Keratinocyte (primary cell): ENCODE data around the gene IL1RAP. TPM values are rescaled to one million over a fixed set of nuclear protein-coding genes. Genes with fewer than 3 reads are reported as not detected.

Experiments
- DNase-seq: peaks from one replicate; pipeline ENCODE4 v3.0.0-alpha.2; 2011; ENCODE audit warnings: low read depth, missing footprints, low spot score
- FAIRE-seq: peaks from 2 replicates; lab custom pipeline; 2011; peaks lifted over from hg19 to GRCh38; lab: Jason Lieb, UNC
- H2AFZ ChIP-seq: 2 replicates; pipeline ENCODE4 v1.6.0; 2012; ENCODE audit warnings: low read length, control low read depth, inconsistent platforms; ENCODE audit not compliant: control insufficient read depth
- H3K27ac ChIP-seq: 2 replicates; pipeline ENCODE4 v1.5.1; 2011; ENCODE audit warnings: low read length; ENCODE audit not compliant: control insufficient read depth, insufficient read depth
- H3K27me3 ChIP-seq: 3 replicates; pipeline ENCODE4 v1.6.0; 2011; ENCODE audit warnings: low read length; ENCODE audit not compliant: control insufficient read depth, insufficient read depth; ENCODE audit errors: extremely low read depth
- H3K36me3 ChIP-seq, 2 experiments: 2 replicates in 1 of 2; 3 replicates in 1 of 2; pipeline ENCODE4 v1.5.1; 2011; ENCODE audit warnings: low read length in 2 of 2, mild to moderate bottlenecking in 1 of 2; ENCODE audit not compliant: control insufficient read depth in 2 of 2, insufficient read depth in 2 of 2; ENCODE audit errors: extremely low read depth in 1 of 2
- H3K4me1 ChIP-seq: 3 replicates; pipeline ENCODE4 v1.5.1; 2011; ENCODE audit warnings: low read length; ENCODE audit not compliant: control insufficient read depth, insufficient read depth; ENCODE audit errors: extremely low read depth
- H3K4me2 ChIP-seq: 3 replicates; pipeline ENCODE4 v1.6.0; 2011; ENCODE audit warnings: low read depth, low read length; ENCODE audit not compliant: control insufficient read depth, insufficient read depth; ENCODE audit errors: extremely low read depth
- H3K4me3 ChIP-seq, 3 experiments: fragments of 200-600 bp in 1 of 3; sonication (generic) in 1 of 3; 2 replicates in 2 of 3; 3 replicates in 1 of 3; pipeline ENCODE4 v1.5.1; 2011 to 2016; ENCODE audit warnings: low read length in 3 of 3, mild to moderate bottlenecking in 3 of 3, control low read depth in 2 of 3, inconsistent platforms in 1 of 3, low read depth in 1 of 3, mixed read lengths in 1 of 3, mixed run types in 1 of 3, moderate library complexity in 1 of 3; ENCODE audit not compliant: control insufficient read depth in 2 of 3, insufficient read depth in 2 of 3; ENCODE audit errors: extremely low read depth in 1 of 3
- H3K79me2 ChIP-seq: 2 replicates; pipeline ENCODE4 v1.6.0; 2012; ENCODE audit warnings: low read length; ENCODE audit not compliant: control insufficient read depth, insufficient read depth
- H3K9ac ChIP-seq: 3 replicates; pipeline ENCODE4 v1.6.0; 2011; ENCODE audit warnings: low read length; ENCODE audit not compliant: control insufficient read depth, insufficient read depth; ENCODE audit errors: extremely low read depth
- H3K9me1 ChIP-seq: 3 replicates; pipeline ENCODE4 v1.6.0; 2011; ENCODE audit warnings: low read length; ENCODE audit not compliant: control insufficient read depth, insufficient read depth; ENCODE audit errors: extremely low read depth
- H3K9me3 ChIP-seq: 2 replicates; pipeline ENCODE4 v1.5.1; 2012; ENCODE audit warnings: low read depth, low read length; ENCODE audit not compliant: control insufficient read depth
- H4K20me1 ChIP-seq: 3 replicates; pipeline ENCODE4 v1.6.0; 2011; ENCODE audit warnings: low read length; ENCODE audit not compliant: control insufficient read depth, insufficient read depth; ENCODE audit errors: extremely low read depth
- CTCF ChIP-seq, 3 experiments: IDR thresholded peaks in 1 of 3; conservative IDR thresholded peaks in 1 of 3; optimal IDR thresholded peaks in 1 of 3; 2 replicates in 2 of 3; 3 replicates in 1 of 3; pipeline versions ENCODE3 to v1.5.1; 2011; ENCODE audit warnings: low read length in 3 of 3, mild to moderate bottlenecking in 3 of 3, moderate library complexity in 2 of 3, control low read depth in 1 of 3, inconsistent platforms in 1 of 3; ENCODE audit not compliant: insufficient read depth in 2 of 3; ENCODE audit errors: extremely low read depth in 1 of 3
- EZH2 ChIP-seq: IDR thresholded peaks from one replicate; pipeline ENCODE4 v1.6.1; 2012; ENCODE audit warnings: inconsistent platforms, mild to moderate bottlenecking, low read length, moderate library complexity
- dilution Hi-C: fragments of 300-500 bp; cut with MboI; formaldehyde crosslinking; loops from one replicate; pipeline ENCODE4 v1.7.0; 2020; ENCODE audit warnings: low sequenced_read_pairs; ENCODE audit not compliant: extremely low pct_ligation_motif_present
- polyA plus RNA-seq, 5 experiments: library from polyadenylated mRNA; depleted of rRNA in 3 of 5; stranded (reverse) in 3 of 5; stranded (forward) in 1 of 5; unstranded in 1 of 5; fragments of >200 nt; gene quantifications; 1 replicate in 1 of 5; 2 replicates in 3 of 5; 3 replicates in 1 of 5; pipeline versions ENCODE4 v1.2.1 to v1.2.3, GENCODE V29; 2011 to 2012; ENCODE audit warnings: missing spikeins in 2 of 5, low read depth in 1 of 5, low replicate concordance in 1 of 5

The IL1RAP gene
- polyA plus RNA-seq, 1 donor (not counting 4 experiments of a cell fraction or from before 2014, with no cell fraction given) = 69.7 TPM

- Histone ChIP-seq H2AFZ (no peak overlapping the region), H3K9ac (peak overlapping the region; percentile 52), H3K27me3 (no peaks in the 10 kb centered on the region), H3K4me1 (peaks cover 36% of the 10 kb centered on the region), H3K27ac (peak overlapping the region; percentile 63), H3K9me1 (no peaks in the 10 kb centered on the region), H3K4me2 (peak overlapping the region; percentile 53), H3K79me2 (peaks cover 66% of the 10 kb centered on the region), H4K20me1 (no peaks in the 10 kb centered on the region), H3K36me3 (peaks cover 0 to 13% of the 10 kb centered on the region in 2 experiments), H3K9me3 (no peaks in the 10 kb centered on the region), H3K4me3 (peak overlapping the region in 2 of 3 experiments; percentile 12)
- peak; percentile 88 for FAIRE-seq
- no peak for TF ChIP-seq EZH2
- TF ChIP-seq CTCF (optimal IDR thresholded peaks at IDR 0.05 in 1 of 3, IDR thresholded peaks at IDR 0.05 in 1 of 3, conservative IDR thresholded peaks at IDR 0.05 in 1 of 3; ENCODE audit: extremely low read depth in 1 of 3, insufficient read depth in 2 of 3, low read length in 3 of 3) = no peak
- dilution Hi-C loops = no loop called here
- no peak for DNase-seq
Measured at GRCh38 chr3:190595179-190595795, 81.4 kb downstream of the IL1RAP start.

GRCh38 chr3:190595807-190596206 lies 81.9 kb downstream of the IL1RAP start:
- peak; percentile 65 for FAIRE-seq
- Histone ChIP-seq H3K36me3 (peaks cover 1 to 9% of the 10 kb centered on the region in 2 experiments), H3K27me3 (no peaks in the 10 kb centered on the region), H3K4me3 (peak overlapping the region in 2 of 3 experiments; percentile 1 to 24), H3K4me1 (peaks cover 36% of the 10 kb centered on the region), H3K9ac (peak overlapping the region; percentile 52), H4K20me1 (no peaks in the 10 kb centered on the region), H3K9me1 (no peaks in the 10 kb centered on the region), H3K79me2 (peaks cover 66% of the 10 kb centered on the region), H2AFZ (no peak overlapping the region), H3K4me2 (peak overlapping the region; percentile 53), H3K9me3 (no peaks in the 10 kb centered on the region), H3K27ac (peak overlapping the region; percentile 63)
- dilution Hi-C loops = no loop called here
- DNase-seq = no peak
- TF ChIP-seq CTCF (optimal IDR thresholded peaks at IDR 0.05 in 1 of 3, IDR thresholded peaks at IDR 0.05 in 1 of 3, conservative IDR thresholded peaks at IDR 0.05 in 1 of 3; ENCODE audit: extremely low read depth in 1 of 3, insufficient read depth in 2 of 3, low read length in 3 of 3) = no peak
- TF ChIP-seq EZH2 = no peak
